Myometrial cell (primary cell): Measurements from ENCODE around the gene MVB12B. TPM values are rescaled to one million over a fixed set of nuclear protein-coding genes. Genes with fewer than 3 reads are reported as not detected.

ENCODE experiments used
- total RNA-seq: library from RNA; depleted of rRNA; stranded (reverse); fragments of >200 nt; gene quantifications from 2 replicates; pipeline ENCODE4 v1.2.3, GENCODE V29; 2015

Gene MVB12B, protein sequence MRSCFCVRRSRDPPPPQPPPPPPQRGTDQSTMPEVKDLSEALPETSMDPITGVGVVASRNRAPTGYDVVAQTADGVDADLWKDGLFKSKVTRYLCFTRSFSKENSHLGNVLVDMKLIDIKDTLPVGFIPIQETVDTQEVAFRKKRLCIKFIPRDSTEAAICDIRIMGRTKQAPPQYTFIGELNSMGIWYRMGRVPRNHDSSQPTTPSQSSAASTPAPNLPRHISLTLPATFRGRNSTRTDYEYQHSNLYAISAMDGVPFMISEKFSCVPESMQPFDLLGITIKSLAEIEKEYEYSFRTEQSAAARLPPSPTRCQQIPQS
- 2.6 and 5.3 TPM in 2 replicates for total RNA-seq

DNA sequence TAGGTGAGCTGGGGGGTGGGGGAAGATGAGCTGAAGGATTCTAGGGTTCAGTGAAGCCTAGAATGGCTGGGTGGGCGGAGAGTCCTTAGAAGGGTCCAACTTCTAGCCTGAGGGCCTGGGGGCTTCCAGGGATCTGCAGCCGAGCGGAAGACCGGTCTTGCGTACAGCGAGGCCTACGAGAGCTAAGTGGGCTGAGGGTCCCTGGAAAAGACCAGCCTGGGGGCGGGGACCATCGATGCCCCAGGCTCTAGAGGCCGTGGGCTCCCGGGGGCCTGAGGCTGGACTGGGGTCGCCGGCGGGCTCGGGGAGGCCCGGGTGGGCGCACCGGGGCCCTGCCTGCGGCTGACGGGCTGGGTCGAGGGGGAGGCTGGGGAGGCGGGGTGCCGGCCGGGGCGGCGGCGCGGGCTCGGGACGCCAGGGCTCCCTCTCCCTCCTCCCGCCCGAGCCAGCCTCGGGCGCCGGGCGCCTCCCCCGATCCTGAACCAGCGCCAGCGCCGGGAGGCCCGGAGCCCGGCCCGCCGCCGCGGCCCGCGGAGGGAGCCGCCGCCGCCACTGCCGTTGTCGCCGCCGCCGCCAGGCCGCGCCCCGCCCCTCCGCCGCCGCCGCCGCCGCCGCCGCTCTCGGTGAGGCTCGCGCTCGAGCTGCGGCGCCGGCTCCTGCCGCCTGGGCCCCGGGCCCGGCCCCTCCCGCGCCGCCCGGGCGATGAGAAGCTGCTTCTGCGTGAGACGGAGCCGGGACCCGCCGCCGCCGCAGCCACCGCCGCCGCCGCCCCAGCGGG, at the start of gene MVB12B:
TSS of gene MVB12B (plus strand) at position 602 of the 778 bp plus-strand sequence. CDS start at position 703, 101 bp downstream.

